Transverse colon (tissue), 4 donors: ENCODE results near the gene IFTAP. TPM values are rescaled to one million over a fixed set of nuclear protein-coding genes. Genes with fewer than 3 reads are reported as not detected.

Source experiments
- DNase-seq: peaks from one replicate; pipeline ENCODE4 v3.0.0-alpha.2; 2019
- H3K27ac ChIP-seq, 4 donors: fragments of 200-600 bp; sonication (generic); 2 replicates each; pipeline ENCODE4 v1.5.1; 2016 to 2018; ENCODE audit warnings: inconsistent platforms in 4 of 4
- H3K27me3 ChIP-seq: fragments of 200-600 bp; sonication (generic); 2 replicates; pipeline ENCODE4 v1.5.1; 2017; ENCODE audit warnings: inconsistent platforms
- H3K36me3 ChIP-seq, 4 donors: fragments of 200-600 bp; sonication (generic); 2 replicates each; pipeline ENCODE4 v1.5.1; 2017 to 2019; ENCODE audit warnings: inconsistent platforms in 4 of 4
- H3K4me1 ChIP-seq, 4 donors: fragments of 200-600 bp; sonication (generic); 2 replicates each; pipeline ENCODE4 v1.5.1; 2017 to 2020; ENCODE audit warnings: inconsistent platforms in 4 of 4
- H3K4me3 ChIP-seq, 4 donors: fragments of 200-600 bp; sonication (generic); 1 replicate in 1 of 4; 2 replicates in 3 of 4; pipeline versions ENCODE4 v1.5.1 to v1.6.1; 2017 to 2019; ENCODE audit warnings: inconsistent platforms in 4 of 4
- H3K9me3 ChIP-seq, 2 donors: fragments of 200-600 bp; sonication (generic); 2 replicates each; pipeline ENCODE4 v1.5.1; 2017 to 2019; ENCODE audit warnings: inconsistent platforms in 2 of 2
- CTCF ChIP-seq, 5 experiments: fragments of 200-600 bp in 3 of 5; fragments of 450-650 bp in 2 of 5; sonication (generic) in 3 of 5; IDR thresholded peaks; 1 replicate in 2 of 5; 2 replicates in 3 of 5; pipeline ENCODE4 v1.5.1; 2016 to 2017; ENCODE audit warnings: antibody characterized with exemption in 5 of 5, inconsistent platforms in 3 of 5, mild to moderate bottlenecking in 2 of 5, moderate library complexity in 1 of 5
- EP300 ChIP-seq: sonication (generic); formaldehyde crosslinking; IDR thresholded peaks from one replicate; pipeline ENCODE4 v1.6.1; 2017; ENCODE audit warnings: antibody characterized with exemption, low read depth
- POLR2A ChIP-seq: fragments of 450-650 bp; IDR thresholded peaks from one replicate; pipeline ENCODE4 v1.6.1; 2016; ENCODE audit warnings: antibody characterized with exemption, mild to moderate bottlenecking, moderate library complexity
- POLR2AphosphoS5 ChIP-seq, 3 donors: sonication (generic); formaldehyde crosslinking; IDR thresholded peaks; one replicate each; pipeline ENCODE4 v1.6.1; 2016; ENCODE audit warnings: antibody characterized with exemption in 3 of 3
- WGBS, 2 donors: methylation state at CpG; one replicate each; pipeline ENCODE4 v1.1.5; 2018; ENCODE audit warnings: low coverage in 1 of 2; 5-methylcytosine and 5-hydroxymethylcytosine counted together
- in situ Hi-C, 4 donors: fragments of 200-750 bp; cut with MboI; loops; one replicate each; pipeline versions ENCODE4 v1.15.0 to v1.15.1; 2017; ENCODE audit warnings: low sequenced_read_pairs in 3 of 4, low pct_ligation_motif_present in 1 of 4, low pct_unique_long_range_greater_than_20kb in 1 of 4
- intact Hi-C: fragments of 100-400 bp; cut with DNase I; formaldehyde crosslinking; loops from one replicate; pipeline ENCODE4 v1.15.1; 2023; ENCODE audit warnings: low total_unique reads
- total RNA-seq, 4 donors: library from RNA; depleted of rRNA; stranded (reverse); fragments of >200 nt; gene quantifications; one replicate each; pipeline ENCODE4 v1.1.0, GENCODE V29; 2016

Gene IFTAP
- total RNA-seq, 4 donors from 2014 or later, result 11.5 to 76.3 (median 16.0) TPM

DNA sequence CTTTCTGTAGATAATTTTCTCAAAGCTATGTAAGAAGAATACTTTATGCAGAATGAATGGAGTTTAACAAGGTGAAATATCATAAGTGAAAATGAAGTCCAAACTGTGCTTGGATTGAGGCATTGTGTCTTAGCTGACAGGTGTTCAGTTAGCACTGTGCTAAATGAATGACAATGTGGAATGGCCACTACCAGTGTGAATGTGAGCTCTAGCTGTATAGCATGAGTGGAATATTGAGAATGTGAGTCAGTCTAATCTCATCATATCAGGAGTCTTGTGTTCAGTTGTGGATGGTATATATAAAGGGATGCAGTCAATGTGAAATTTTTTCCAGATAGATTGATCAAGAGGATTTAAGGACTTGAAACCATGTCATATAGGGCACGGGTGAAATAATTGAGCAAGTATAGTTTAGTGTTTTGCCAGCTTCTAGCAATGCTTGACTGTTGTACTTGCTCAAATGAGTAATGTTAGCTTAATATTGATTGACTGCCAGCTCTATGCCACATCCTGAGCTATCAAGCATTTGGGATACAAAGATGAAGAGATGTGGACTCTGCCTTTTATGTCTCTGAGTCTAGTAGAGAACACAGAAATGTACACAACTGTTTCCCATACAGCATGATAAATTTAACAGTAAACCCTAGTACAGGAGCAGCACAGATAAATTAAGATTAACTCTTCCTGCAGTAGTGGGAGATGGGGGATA, 14.3 kb downstream of the IFTAP start:
- in situ Hi-C loops (no loop called here), intact Hi-C loops (no loop called here)
- Histone ChIP-seq H3K27ac (no peak overlapping the region), H3K36me3 (no peaks in the 10 kb centered on the region), H3K4me3 (no peak overlapping the region), H3K27me3 (no peaks in the 10 kb centered on the region), H3K4me1 (no peaks in the 10 kb centered on the region), H3K9me3 (no peaks in the 10 kb centered on the region)
- WGBS, 2 donors, result 79 to 100% methylated on average over 1 of the region's 1 CpG
- no peak for DNase-seq
- TF ChIP-seq CTCF (IDR thresholded peaks at IDR 0.05) (no peak), EP300 (no peak), POLR2A (no peak), POLR2AphosphoS5 (IDR thresholded peaks at IDR 0.05) (no peak)

GRCh38 chr11:36609383-36609782, 15.1 kb downstream of the IFTAP start:
- DNase-seq, result no peak
- Histone ChIP-seq H3K9me3 (no peaks in the 10 kb centered on the region), H3K36me3 (no peaks in the 10 kb centered on the region), H3K27ac (no peak overlapping the region), H3K4me3 (no peak overlapping the region), H3K27me3 (no peaks in the 10 kb centered on the region), H3K4me1 (no peaks in the 10 kb centered on the region)
- in situ Hi-C loops (no loop called here), intact Hi-C loops (no loop called here)
- no peak for TF ChIP-seq CTCF (IDR thresholded peaks at IDR 0.05)
- no peak for TF ChIP-seq EP300
- TF ChIP-seq POLR2AphosphoS5 (IDR thresholded peaks at IDR 0.05), result no peak
- 50 to 56% methylated on average over 2 of the region's 2 CpGs for WGBS, 2 donors

GRCh38 chr11:36615826-36616225, 21.5 kb downstream of the IFTAP start:
- DNase-seq, result no peak
- Histone ChIP-seq H3K36me3 (no peaks in the 10 kb centered on the region), H3K9me3 (no peaks in the 10 kb centered on the region), H3K27ac (no peak overlapping the region), H3K27me3 (no peaks in the 10 kb centered on the region), H3K4me1 (peaks cover 0 to 15% (median 0%) of the 10 kb centered on the region in 4 donors), H3K4me3 (no peak overlapping the region)
- in situ Hi-C loops, result no loop called here
- 77 to 82% methylated on average over 3 of the region's 3 CpGs for WGBS, 2 donors
- TF ChIP-seq CTCF (IDR thresholded peaks at IDR 0.05) (no peak), POLR2AphosphoS5 (IDR thresholded peaks at IDR 0.05) (no peak), POLR2A (no peak), EP300 (no peak)
- intact Hi-C loops, result no loop called here

DNA sequence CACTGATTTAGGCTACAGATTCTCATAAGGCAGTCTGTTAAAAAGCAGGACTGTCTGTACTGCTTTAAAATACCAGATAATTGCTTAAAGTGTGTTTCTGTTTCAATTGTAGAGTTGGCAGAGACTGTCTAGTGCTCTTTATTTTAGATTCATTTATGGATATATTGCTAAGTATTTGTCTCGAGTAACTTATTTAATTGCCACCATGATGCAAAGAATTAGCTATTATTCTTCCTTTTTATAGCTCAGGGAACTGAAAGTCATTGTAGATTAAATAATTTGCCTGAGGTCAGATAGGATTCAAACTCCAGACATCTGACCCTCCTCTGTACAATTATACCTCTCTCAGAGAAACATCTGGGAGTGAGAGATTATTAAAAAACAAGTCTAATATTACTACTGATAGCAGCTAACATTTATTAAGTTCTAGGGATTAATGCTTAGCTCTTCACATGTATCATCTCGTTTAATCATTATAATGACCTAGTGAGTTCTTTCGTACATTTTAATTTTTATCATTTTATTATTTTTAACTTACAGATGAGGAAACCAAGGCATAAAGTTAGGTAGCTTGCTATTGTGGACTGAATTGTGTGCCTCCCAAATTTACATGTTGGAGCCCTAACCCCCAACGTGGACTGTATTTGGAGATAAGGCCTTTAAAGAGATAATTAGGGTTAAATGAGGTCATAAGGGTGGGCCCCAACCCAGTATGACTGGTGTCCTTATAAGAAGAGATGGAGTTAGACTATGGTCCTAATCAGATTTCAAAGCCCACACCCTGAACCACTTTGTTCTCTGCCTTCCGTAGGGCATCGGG, 23.5 kb downstream of the IFTAP start:
- Histone ChIP-seq H3K36me3 (no peaks in the 10 kb centered on the region), H3K4me1 (peaks cover 0 to 15% (median 0%) of the 10 kb centered on the region in 4 donors), H3K9me3 (no peaks in the 10 kb centered on the region), H3K4me3 (no peak overlapping the region), H3K27me3 (no peaks in the 10 kb centered on the region), H3K27ac (no peak overlapping the region)
- DNase-seq, result no peak
- in situ Hi-C loops (no loop called here), intact Hi-C loops (no loop called here)
- TF ChIP-seq EP300 (no peak), POLR2A (no peak), CTCF (IDR thresholded peaks at IDR 0.05) (no peak), POLR2AphosphoS5 (IDR thresholded peaks at IDR 0.05) (no peak)
- WGBS, 2 donors, result 83 to 86% methylated on average over 6 of the region's 6 CpGs
